HEK293 (cell line): ENCODE results near the gene TMEM61.

ENCODE experiments used
- AEBP2 ChIP-seq: fragments of 450-650 bp; formaldehyde crosslinking; IDR thresholded peaks from 2 replicates; pipeline ENCODE4 v1.5.1; 2016; ENCODE audit warnings: missing biosample characterization, missing genetic modification characterization, borderline replicate concordance
- CTCF ChIP-seq: fragments of 450-650 bp; formaldehyde crosslinking; IDR thresholded peaks from 2 replicates; pipeline ENCODE4 v1.5.1; 2016; ENCODE audit warnings: missing biosample characterization, missing genetic modification characterization
- HOXA7 ChIP-seq: sonication (generic); formaldehyde crosslinking; IDR thresholded peaks from 2 replicates; pipeline ENCODE4 v1.8.1; 2022; ENCODE audit warnings: missing genetic modification reagents, borderline replicate concordance
- KLF17 ChIP-seq: fragments of 450-650 bp; formaldehyde crosslinking; IDR thresholded peaks from 2 replicates; pipeline ENCODE4 v1.5.1; 2016; ENCODE audit warnings: missing biosample characterization, missing genetic modification characterization
- ZNF155 ChIP-seq: fragments of 450-650 bp; formaldehyde crosslinking; IDR thresholded peaks from 2 replicates; pipeline ENCODE4 v1.5.1; 2016; ENCODE audit warnings: missing biosample characterization, missing genetic modification characterization
- ZNF302 ChIP-seq: fragments of 450-650 bp; formaldehyde crosslinking; IDR thresholded peaks from 2 replicates; pipeline ENCODE4 v1.5.1; 2016; ENCODE audit warnings: missing biosample characterization, missing genetic modification characterization, low read depth
- ZNF350 ChIP-seq: fragments of 450-650 bp; formaldehyde crosslinking; IDR thresholded peaks from 2 replicates; pipeline ENCODE4 v1.5.0; 2017; ENCODE audit warnings: missing biosample characterization, mild to moderate bottlenecking, missing genetic modification characterization
- ZNF76 ChIP-seq: fragments of 450-650 bp; formaldehyde crosslinking; IDR thresholded peaks from 2 replicates; pipeline ENCODE4; 2016; ENCODE audit warnings: low read depth, missing biosample characterization, missing genetic modification characterization, borderline replicate concordance

- no peak for TF ChIP-seq AEBP2 (tag by site-specific recombination)
- no peak for TF ChIP-seq KLF17 (tag by site-specific recombination)
- no peak for TF ChIP-seq ZNF302
- TF ChIP-seq HOXA7 (CRISPR knock-in tag) = no peak
- no peak for TF ChIP-seq CTCF (tag by site-specific recombination)
- TF ChIP-seq ZNF155 (tag by site-specific recombination) = no peak
- no peak for TF ChIP-seq ZNF350 (tag by site-specific recombination)
- TF ChIP-seq ZNF76 (tag by site-specific recombination) = no peak
Observed at GRCh38 chr1:54970901-54971300, 9.5 kb upstream of the TMEM61 start.
